Stimulated activated CD8-positive, alpha-beta memory T cell treated with anti-CD3 and anti-CD28 coated beads, Interleukin-15, amount 100 ng/mL, for 4 hours (primary cell): Measurements from ENCODE around the gene CPOX.

Experiments used
- DNase-seq, 2 donors: peaks; one replicate each; pipeline ENCODE4 v3.0.0-alpha.2; 2020; ENCODE audit warnings: low read depth in 2 of 2

The CPOX gene

GRCh38 chr3:98536456-98537017 lies 56.9 kb downstream of the CPOX start:
- no peak for DNase-seq

GRCh38 chr3:98534734-98535133 lies 58.7 kb downstream of the CPOX start:
- no peak for DNase-seq

- DNase-seq = no peak
Measured at GRCh38 chr3:98534168-98534567, 59.2 kb downstream of the CPOX start.

GRCh38 chr3:98532709-98533571 lies 60.5 kb downstream of the CPOX start:
- DNase-seq = no peak

GRCh38 chr3:98532275-98532637 lies 61.2 kb downstream of the CPOX start:
- DNase-seq = no peak

GRCh38 chr3:98531622-98532274 lies 61.7 kb downstream of the CPOX start, which contains the start of gene GPR15:
Gene GPR15 (plus strand): TSS chr3:98531978. CDS start chr3:98532034, 56 bp downstream.
- no peak for DNase-seq

- DNase-seq = no peak
Measured at GRCh38 chr3:98530676-98531075, 62.7 kb downstream of the CPOX start.

- no peak for DNase-seq
Measured at GRCh38 chr3:98529856-98530459, 63.5 kb downstream of the CPOX start.
